Heart left ventricle (tissue), 16 donors: ENCODE data around the gene NHERF1. TPM values are rescaled to one million over a fixed set of nuclear protein-coding genes. Genes with fewer than 3 reads are reported as not detected.
A peak's percentile ranks its signal among the peaks of the same experiment; 100 is the strongest.

Source experiments
- ATAC-seq, 4 donors: fragments of 200-7000 bp; cut with Tn5 transposase; one replicate each; pipeline ENCODE4 v1.9.1; 2020 to 2022; ENCODE audit warnings: moderate library complexity in 4 of 4, mild to moderate bottlenecking in 3 of 4, moderate number of reproducible peaks in 1 of 4
- DNase-seq, 5 donors: peaks; one replicate each; pipeline ENCODE4 v3.0.0-alpha.2; 2020
- H3K27ac ChIP-seq, 12 donors: fragments of 200-600 bp; sonication (generic) in 4 of 12; one replicate each; pipeline versions ENCODE4 v1.5.0 to v1.8.0; 2016 to 2022; ENCODE audit warnings: mild to moderate bottlenecking in 2 of 12
- H3K27me3 ChIP-seq, 9 donors: fragments of 200-600 bp; sonication (generic) in 2 of 9; one replicate each; pipeline versions ENCODE4 v1.5.1 to v1.8.0; 2016 to 2022; ENCODE audit warnings: mild to moderate bottlenecking in 3 of 9
- H3K36me3 ChIP-seq, 9 donors: fragments of 200-600 bp; sonication (generic) in 2 of 9; one replicate each; pipeline versions ENCODE4 v1.5.0 to v1.8.0; 2018 to 2022; ENCODE audit warnings: mild to moderate bottlenecking in 2 of 9
- H3K4me1 ChIP-seq, 12 donors: fragments of 200-600 bp; sonication (generic) in 4 of 12; one replicate each; pipeline versions ENCODE4 v1.5.0 to v1.8.0; 2016 to 2022; ENCODE audit warnings: mild to moderate bottlenecking in 3 of 12
- H3K4me3 ChIP-seq, 12 donors: fragments of 200-600 bp; sonication (generic) in 4 of 12; one replicate each; pipeline versions ENCODE4 v1.5.0 to v1.8.0; 2017 to 2022; ENCODE audit warnings: mild to moderate bottlenecking in 9 of 12, moderate library complexity in 4 of 12
- H3K9me3 ChIP-seq, 12 donors: fragments of 200-600 bp; sonication (generic) in 4 of 12; one replicate each; pipeline versions ENCODE4 v1.5.0 to v1.8.0; 2016 to 2022; ENCODE audit warnings: mild to moderate bottlenecking in 1 of 12
- POLR2A ChIP-seq, 2 donors: fragments of 450-650 bp; IDR thresholded peaks; one replicate each; pipeline ENCODE4 v1.6.1; 2017; ENCODE audit warnings: antibody characterized with exemption in 2 of 2, mild to moderate bottlenecking in 2 of 2, moderate library complexity in 2 of 2
- WGBS, 4 donors: extraction: QIAGEN DNeasy Blood & Tissue Kit in 2 of 4; methylation state at CpG; one replicate each; pipeline versions ENCODE4 v1.1.5 to v1.1.7; 2013 to 2018; 5-methylcytosine and 5-hydroxymethylcytosine counted together
- intact Hi-C, 10 donors: fragments of 100-400 bp; cut with DNase I; formaldehyde crosslinking; loops; one replicate each; pipeline versions ENCODE4 v1.11.1 to v1.14.2; 2022
- polyA plus RNA-seq, 2 donors: library from polyadenylated mRNA; stranded (reverse); fragments of 200-250 nt; gene quantifications; one replicate each; pipeline ENCODE4 v1.2.3, GENCODE V29; 2013
- total RNA-seq, 9 donors: library from RNA; depleted of rRNA in 2 of 9; stranded (reverse); fragments of >200 nt in 2 of 9; fragmentation: NEBNext Ultra II Directional in 3 of 9; extraction: Animal tissue kit (Norgen Biotek cat#: 25700) in 3 of 9; gene quantifications; one replicate each; pipeline versions ENCODE4 v1.1.0 to v1.2.4, GENCODE V29; 2016 to 2023
- TF ChIP-seq, protein P1 (sequence below), 12 donors: fragments of 200-600 bp; sonication (generic) in 4 of 12; IDR thresholded peaks; one replicate each; pipeline versions ENCODE4 v1.5.0 to v1.8.0; 2018 to 2022; ENCODE audit warnings: antibody characterized with exemption in 12 of 12, mild to moderate bottlenecking in 5 of 12
- donor health status: ischemic (EF 13 %, LVEDD 7.1; RV severe dilation, severe dysfunction).
- donor health status: healthy with polysubstance abuse.
- donor health status: DM: no; HTN: yes; CAD: no.
- donor health status: DM: no; HTN: no; CAD: no.
- donor health status: ischemic (EF 25% LVEDD 6.9; RV normal size, moderate dysfunction).
- donor health status: ischemic (EF 25% LVEDD 5.7; RV mildly dilated, moderate dysfunction).
- donor health status: healthy.
- donor health status: DM: yes; HTN: yes; CAD: no.
- donor health status: ischemic (EF 35%, LVEDD 5.7; RV mildly dilated, moderate dysfunction).
- donor health status: nonischemic (EF 11% LVEDD 7.7; RV severe dilation, severe dysfunction).
- donor health status: DM: yes; HTN: yes; CAD: no.
- donor health status: PGD.
- donor health status: ischemic (EF 29% LVEDD 5.4; RV normal size, mild dysfunction).
- donor health status: nonischemic (EF 23%, LVEDD 6.1; RV moderate dilation, normal function).

NHERF1 gene
- total and polyA plus RNA-seq, 11 donors = 7.5 to 42.2 (median 19.2) TPM

- peak overlapping the region in 10 of 12 donors; percentile 3 to 83 (median 71) for H3K27ac ChIP-seq
Observed at GRCh38 chr17:74767111-74767516, 18.7 kb downstream of the NHERF1 start.

DNA sequence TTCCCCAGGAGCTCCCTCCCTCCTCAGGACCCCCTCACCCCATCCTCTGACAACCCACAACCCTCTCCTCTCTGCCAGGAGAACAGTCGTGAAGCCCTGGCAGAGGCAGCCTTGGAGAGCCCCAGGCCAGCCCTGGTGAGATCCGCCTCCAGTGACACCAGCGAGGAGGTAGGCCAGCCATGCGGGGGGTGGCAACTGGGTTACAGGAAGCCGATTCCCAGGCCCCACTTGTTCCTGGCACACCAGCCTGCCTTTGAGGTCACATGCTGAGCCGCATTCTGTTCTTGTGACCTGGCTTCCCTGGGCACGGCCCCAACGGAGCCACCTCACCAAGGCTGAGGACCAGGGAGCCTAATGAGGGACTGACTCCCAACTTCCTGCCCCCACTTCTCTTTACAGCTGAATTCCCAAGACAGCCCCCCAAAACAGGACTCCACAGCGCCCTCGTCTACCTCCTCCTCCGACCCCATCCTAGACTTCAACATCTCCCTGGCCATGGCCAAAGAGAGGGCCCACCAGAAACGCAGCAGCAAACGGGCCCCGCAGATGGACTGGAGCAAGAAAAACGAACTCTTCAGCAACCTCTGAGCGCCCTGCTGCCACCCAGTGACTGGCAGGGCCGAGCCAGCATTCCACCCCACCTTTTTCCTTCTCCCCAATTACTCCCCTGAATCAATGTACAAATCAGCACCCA is 19.8 kb downstream of the NHERF1 start:
- peaks cover 0 to 47% (median 22%) of the 10 kb centered on the region in 12 donors for H3K4me1 ChIP-seq
- no peaks in the 10 kb centered on the region for H3K9me3 ChIP-seq
- no peaks in the 10 kb centered on the region for H3K27me3 ChIP-seq
- no peak overlapping the region for H3K4me3 ChIP-seq
- peak overlapping the region; percentile 16 to 83 (median 71) for H3K27ac ChIP-seq
- ATAC-seq = peak; percentile 75 to 88 (median 78)
- WGBS, 4 donors = 51 to 60% (median 57%) methylated on average over 15 to 17 of the region's 17 CpGs
- peaks cover 0 to 79% (median 28%) of the 10 kb centered on the region in 9 donors for H3K36me3 ChIP-seq
- peak; percentile 76 to 93 (median 84) for DNase-seq
- intact Hi-C loops = loop anchor here in 1 of 10 donors (2.0 kb wide), 1 partner anchor 23 kb away; no protein-coding TSS in a partner anchor
- TF ChIP-seq, protein P1, sequence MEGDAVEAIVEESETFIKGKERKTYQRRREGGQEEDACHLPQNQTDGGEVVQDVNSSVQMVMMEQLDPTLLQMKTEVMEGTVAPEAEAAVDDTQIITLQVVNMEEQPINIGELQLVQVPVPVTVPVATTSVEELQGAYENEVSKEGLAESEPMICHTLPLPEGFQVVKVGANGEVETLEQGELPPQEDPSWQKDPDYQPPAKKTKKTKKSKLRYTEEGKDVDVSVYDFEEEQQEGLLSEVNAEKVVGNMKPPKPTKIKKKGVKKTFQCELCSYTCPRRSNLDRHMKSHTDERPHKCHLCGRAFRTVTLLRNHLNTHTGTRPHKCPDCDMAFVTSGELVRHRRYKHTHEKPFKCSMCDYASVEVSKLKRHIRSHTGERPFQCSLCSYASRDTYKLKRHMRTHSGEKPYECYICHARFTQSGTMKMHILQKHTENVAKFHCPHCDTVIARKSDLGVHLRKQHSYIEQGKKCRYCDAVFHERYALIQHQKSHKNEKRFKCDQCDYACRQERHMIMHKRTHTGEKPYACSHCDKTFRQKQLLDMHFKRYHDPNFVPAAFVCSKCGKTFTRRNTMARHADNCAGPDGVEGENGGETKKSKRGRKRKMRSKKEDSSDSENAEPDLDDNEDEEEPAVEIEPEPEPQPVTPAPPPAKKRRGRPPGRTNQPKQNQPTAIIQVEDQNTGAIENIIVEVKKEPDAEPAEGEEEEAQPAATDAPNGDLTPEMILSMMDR (IDR thresholded peaks at IDR 0.05) = no peak
- TF ChIP-seq POLR2A (IDR thresholded peaks at IDR 0.05) = peak in 1 of 2 donors; percentile 22

More at GRCh38 chr17:74767111-74767516, 18.7 kb downstream of the NHERF1 start:
- Histone ChIP-seq H3K4me1 (peaks cover 0 to 56% (median 24%) of the 10 kb centered on the region in 12 donors), H3K27me3 (no peaks in the 10 kb centered on the region), H3K4me3 (no peak overlapping the region), H3K9me3 (no peaks in the 10 kb centered on the region), H3K36me3 (peaks cover 0 to 68% (median 17%) of the 10 kb centered on the region in 9 donors)
- 56 to 82% (median 80%) methylated on average over 6 to 10 of the region's 10 CpGs for WGBS, 4 donors
- TF ChIP-seq POLR2A (IDR thresholded peaks at IDR 0.05) = no peak
- TF ChIP-seq, protein P1 (IDR thresholded peaks at IDR 0.05) = no peak
- DNase-seq = no peak
- no peak for ATAC-seq
- intact Hi-C loops = loop anchor here in 1 of 10 donors (2.0 kb wide), 1 partner anchor 14 kb away; no protein-coding TSS in a partner anchor

- H3K4me3 ChIP-seq = no peak overlapping the region
- H3K36me3 ChIP-seq = peaks cover 0 to 85% (median 31%) of the 10 kb centered on the region in 9 donors
- DNase-seq (no peak), ATAC-seq (peak in 2 of 4 donors; percentile 17 to 29)
- no peaks in the 10 kb centered on the region for H3K9me3 ChIP-seq
- H3K4me1 ChIP-seq = peaks cover 0 to 42% (median 22%) of the 10 kb centered on the region in 12 donors
- TF ChIP-seq POLR2A (IDR thresholded peaks at IDR 0.05) = no peak
- TF ChIP-seq, protein P1 (IDR thresholded peaks at IDR 0.05) = no peak
- 58 to 66% (median 65%) methylated on average over 7 of the region's 7 CpGs for WGBS, 4 donors
- H3K27me3 ChIP-seq = no peaks in the 10 kb centered on the region
- intact Hi-C loops = loop anchor here in 2 of 10 donors (1.0 to 2.0 kb wide), 2 partner anchors 20 to 24 kb away; partner anchors contain the start of gene NHERF1 (in 1 of the 2)
- H3K27ac ChIP-seq = peak overlapping the region in 11 of 12 donors; percentile 52 to 83 (median 73)
Observed at GRCh38 chr17:74768763-74769114, 20.3 kb downstream of the NHERF1 start.

- no peak for TF ChIP-seq POLR2A (IDR thresholded peaks at IDR 0.05)
- TF ChIP-seq, protein P1 (IDR thresholded peaks at IDR 0.05) = no peak
- ATAC-seq (no peak), DNase-seq (no peak)
- Histone ChIP-seq H3K27ac (peak overlapping the region in 8 of 12 donors; percentile 52 to 83 (median 74)), H3K9me3 (no peaks in the 10 kb centered on the region), H3K4me1 (peaks cover 0 to 48% (median 22%) of the 10 kb centered on the region in 12 donors), H3K36me3 (peaks cover 0 to 85% (median 31%) of the 10 kb centered on the region in 9 donors), H3K27me3 (no peaks in the 10 kb centered on the region), H3K4me3 (no peak overlapping the region)
- 58 to 63% (median 62%) methylated on average over 5 to 6 of the region's 6 CpGs for WGBS, 4 donors
- intact Hi-C loops = loop anchor here in 2 of 10 donors (1.0 to 2.0 kb wide), 2 partner anchors 21 to 25 kb away; partner anchors contain the start of gene NHERF1 (in 1 of the 2)
Observed at GRCh38 chr17:74769266-74769855, 20.9 kb downstream of the NHERF1 start.
